ENCODE data around the gene TMEM115. TPM values are rescaled to one million over a fixed set of nuclear protein-coding genes. Genes with fewer than 3 reads are reported as not detected.
"Not testable (repeated sequence)": the region's sequence is repeated elsewhere in the genome, so short reads cannot be mapped to it uniquely, and the experiment has no call there.

The TMEM115 gene
- total RNA-seq, 4 donors from 2014 or later = 71.8 to 103 (median 81.9) TPM

GRCh38 chr3:50314342-50314741 lies 45.0 kb downstream of the TMEM115 start:
- intact Hi-C loops (cut with DNase I; ENCODE audit: low total_unique reads) = no loop called here
- Histone ChIP-seq H3K27me3 (no peaks in the 10 kb centered on the region), H3K4me3 (no peak overlapping the region), H3K9me3 (no peaks in the 10 kb centered on the region), H3K4me1 (peaks cover 24 to 33% (median 32%) of the 10 kb centered on the region in 4 donors), H3K27ac (no peak overlapping the region), H3K36me3 (no peaks in the 10 kb centered on the region)
- TF ChIP-seq POLR2AphosphoS5 (IDR thresholded peaks at IDR 0.05) = no peak
- TF ChIP-seq POLR2A (IDR thresholded peaks at IDR 0.05) = no peak
- TF ChIP-seq, protein P1, sequence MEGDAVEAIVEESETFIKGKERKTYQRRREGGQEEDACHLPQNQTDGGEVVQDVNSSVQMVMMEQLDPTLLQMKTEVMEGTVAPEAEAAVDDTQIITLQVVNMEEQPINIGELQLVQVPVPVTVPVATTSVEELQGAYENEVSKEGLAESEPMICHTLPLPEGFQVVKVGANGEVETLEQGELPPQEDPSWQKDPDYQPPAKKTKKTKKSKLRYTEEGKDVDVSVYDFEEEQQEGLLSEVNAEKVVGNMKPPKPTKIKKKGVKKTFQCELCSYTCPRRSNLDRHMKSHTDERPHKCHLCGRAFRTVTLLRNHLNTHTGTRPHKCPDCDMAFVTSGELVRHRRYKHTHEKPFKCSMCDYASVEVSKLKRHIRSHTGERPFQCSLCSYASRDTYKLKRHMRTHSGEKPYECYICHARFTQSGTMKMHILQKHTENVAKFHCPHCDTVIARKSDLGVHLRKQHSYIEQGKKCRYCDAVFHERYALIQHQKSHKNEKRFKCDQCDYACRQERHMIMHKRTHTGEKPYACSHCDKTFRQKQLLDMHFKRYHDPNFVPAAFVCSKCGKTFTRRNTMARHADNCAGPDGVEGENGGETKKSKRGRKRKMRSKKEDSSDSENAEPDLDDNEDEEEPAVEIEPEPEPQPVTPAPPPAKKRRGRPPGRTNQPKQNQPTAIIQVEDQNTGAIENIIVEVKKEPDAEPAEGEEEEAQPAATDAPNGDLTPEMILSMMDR (IDR thresholded peaks at IDR 0.05) = no peak
- no peak for TF ChIP-seq EP300 (IDR thresholded peaks at IDR 0.05; ENCODE audit: low read depth)
- no peak for DNase-seq
- WGBS, 2 donors (ENCODE audit: low coverage in 1 of 2) = 73% methylated on average over 3 of the region's 3 CpGs; no CpG with 5 or more reads in 1 of the 2 donors
- in situ Hi-C loops (cut with MboI; ENCODE audit: low pct_ligation_motif_present in 1 of 4, low pct_unique_long_range_greater_than_20kb in 1 of 4, low sequenced_read_pairs in 3 of 4) = no loop called here

DNA sequence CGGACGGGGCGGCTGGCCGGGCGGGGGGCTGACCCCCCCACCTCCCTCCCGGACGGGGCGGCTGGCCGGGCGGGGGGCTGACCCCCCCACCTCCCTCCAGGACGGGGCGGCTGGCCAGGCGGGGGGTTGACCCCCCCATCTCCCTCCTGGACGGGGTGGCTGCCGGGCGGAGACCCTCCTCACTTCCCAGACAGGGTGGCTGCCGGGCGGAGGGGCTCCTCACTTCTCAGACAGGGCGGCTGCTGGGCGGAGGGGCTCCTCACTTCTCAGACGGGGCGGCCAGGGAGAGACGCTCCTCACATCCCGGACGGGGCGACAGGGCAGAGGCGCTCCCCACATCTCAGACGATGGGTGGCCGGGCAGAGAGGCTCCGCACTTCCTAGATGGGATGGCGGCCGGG lies 47.3 kb downstream of the TMEM115 start:
- H3K9me3 ChIP-seq; DNase-seq; H3K36me3 ChIP-seq; H3K27ac ChIP-seq; intact Hi-C loops (cut with DNase I; ENCODE audit: low total_unique reads); in situ Hi-C loops (cut with MboI; ENCODE audit: low pct_ligation_motif_present in 1 of 4, low pct_unique_long_range_greater_than_20kb in 1 of 4, low sequenced_read_pairs in 3 of 4); H3K27me3 ChIP-seq; H3K4me3 ChIP-seq: not testable (repeated sequence)
- peaks cover 9 to 11% (median 10%) of the 10 kb centered on the region in 4 donors for H3K4me1 ChIP-seq
- 92% methylated on average over 17 of the region's 32 CpGs; no CpG with 5 or more reads in 1 of the 2 donors for WGBS, 2 donors (ENCODE audit: low coverage in 1 of 2)

Other genes with a start within 250 kb of the TMEM115 start
- gene SEMA3F, start 204.2 kb downstream of the TMEM115 start, total RNA-seq = 10 to 100 TPM in 1 of 4 donors, 1 to 10 TPM in 3; 1.9 to 30.6 (median 3.8) TPM
- gene GNAT1, start 167.9 kb downstream of the TMEM115 start, total RNA-seq = not detected
- gene SLC38A3, start 154.2 kb downstream of the TMEM115 start, total RNA-seq = not detected
- gene GNAI2, start 123.3 kb downstream of the TMEM115 start, total RNA-seq = 100 to 1,000 TPM in 1 of 4 donors, 10 to 100 TPM in 3; 69.6 to 322 (median 74.8) TPM
- gene SEMA3B, start 90.4 kb downstream of the TMEM115 start, total RNA-seq = 100 to 1,000 TPM in 2 of 4 donors, 10 to 100 TPM in 2; 59.5 to 423 (median 122) TPM
- not detected for gene LSMEM2, start 80.4 kb downstream of the TMEM115 start, total RNA-seq
- 100 to 1,000 TPM in 1 of 4 donors, 10 to 100 TPM in 3; 44.9 to 183 (median 59.5) TPM for gene IFRD2, start 67.1 kb downstream of the TMEM115 start, total RNA-seq
- gene HYAL3, start 60.1 kb downstream of the TMEM115 start, total RNA-seq = 10 to 100 TPM in 1 of 4 donors, 1 to 10 TPM in 2, under 1 TPM in 1; 0.79 to 11.2 (median 3.8) TPM
- 10 to 100 TPM in 1 of 4 donors, 1 to 10 TPM in 3; 5.2 to 13.0 (median 7.8) TPM for gene NAA80, start 60.1 kb downstream of the TMEM115 start, total RNA-seq
- gene HYAL1, start 55.9 kb downstream of the TMEM115 start, total RNA-seq = 10 to 100 TPM in 1 of 4 donors, 1 to 10 TPM in 3; 1.8 to 13.8 (median 3.8) TPM
- gene HYAL2, start 36.8 kb downstream of the TMEM115 start, total RNA-seq = 10 to 100 TPM; 18.7 to 51.1 (median 32.0) TPM
- gene TUSC2, start 31.3 kb downstream of the TMEM115 start, total RNA-seq = 10 to 100 TPM in 3 of 4 donors, 1 to 10 TPM in 1; 7.9 to 39.6 (median 28.0) TPM
- gene RASSF1, start 18.7 kb downstream of the TMEM115 start, total RNA-seq = 10 to 100 TPM in 3 of 4 donors, 1 to 10 TPM in 1; 9.8 to 29.2 (median 21.7) TPM
- gene ZMYND10, start 13.8 kb downstream of the TMEM115 start, total RNA-seq = not detected
- gene NPRL2, start 8.7 kb downstream of the TMEM115 start, total RNA-seq = 10 to 100 TPM in 2 of 4 donors, 1 to 10 TPM in 2; 6.0 to 29.2 (median 13.1) TPM
- gene CYB561D2, start 8.7 kb downstream of the TMEM115 start, total RNA-seq = 10 to 100 TPM; 23.7 to 53.9 (median 35.6) TPM
- gene CACNA2D2, start 144.1 kb upstream of the TMEM115 start, total RNA-seq = 1 to 10 TPM in 2 of 4 donors, under 1 TPM in 2; 0.48 to 2.2 (median 0.87) TPM
- 10 to 100 TPM in 1 of 4 donors, 1 to 10 TPM in 3; 1.9 to 10.2 (median 4.3) TPM for gene C3orf18, start 208.2 kb upstream of the TMEM115 start, total RNA-seq
- 10 to 100 TPM in 1 of 4 donors, 1 to 10 TPM in 3; 7.3 to 11.6 (median 7.9) TPM for gene HEMK1, start 210.0 kb upstream of the TMEM115 start, total RNA-seq